Ovary (tissue), 9 donors: Measurements from ENCODE around the gene TRAPPC3L. TPM values are rescaled to one million over a fixed set of nuclear protein-coding genes. Genes with fewer than 3 reads are reported as not detected.
A peak's percentile ranks its signal among the peaks of the same experiment; 100 is the strongest.

Experiments used
- DNase-seq, 5 donors: peaks; one replicate each; pipeline ENCODE4 v3.0.0-alpha.2; 2019 to 2020
- H3K27ac ChIP-seq, 2 donors: fragments of 200-600 bp; one replicate each; pipeline versions ENCODE4 v1.5.1 to v1.8.0; 2019 to 2022
- H3K27me3 ChIP-seq: fragments of 200-600 bp; one replicate; pipeline ENCODE4 v1.8.0; 2022
- H3K36me3 ChIP-seq: fragments of 200-600 bp; sonication (generic); one replicate; pipeline ENCODE4 v1.5.1; 2019
- H3K4me1 ChIP-seq: one replicate; pipeline ENCODE4 v1.8.1; 2013; ENCODE audit warnings: mild to moderate bottlenecking, moderate library complexity; ENCODE audit not compliant: insufficient read depth
- H3K4me3 ChIP-seq: fragments of 200-600 bp; sonication (generic); one replicate; pipeline ENCODE4 v1.5.1; 2017
- H3K9me3 ChIP-seq, 2 donors: fragments of 200-600 bp in 1 of 2; sonication (generic) in 1 of 2; one replicate each; pipeline versions ENCODE4 v1.5.1 to v1.8.1; 2013 to 2019; ENCODE audit warnings: mild to moderate bottlenecking in 1 of 2, moderate library complexity in 1 of 2
- EP300 ChIP-seq: sonication (generic); formaldehyde crosslinking; IDR thresholded peaks from one replicate; pipeline ENCODE4 v1.6.1; 2017; ENCODE audit warnings: antibody characterized with exemption
- POLR2A ChIP-seq: fragments of 450-650 bp; IDR thresholded peaks from one replicate; pipeline ENCODE4 v1.6.1; 2017; ENCODE audit warnings: antibody characterized with exemption, mild to moderate bottlenecking, moderate library complexity
- WGBS, 3 donors: extraction: QIAGEN DNeasy Blood & Tissue Kit in 1 of 3; methylation state at CpG; one replicate each; pipeline versions ENCODE4 v1.1.5 to v1.1.7; 2013 to 2017; 5-methylcytosine and 5-hydroxymethylcytosine counted together
- intact Hi-C, 4 donors: fragments of 100-400 bp; cut with DNase I; formaldehyde crosslinking; loops; one replicate each; pipeline versions ENCODE4 v1.11.0 to v1.15.1; 2022 to 2023
- polyA plus RNA-seq, 2 donors: library from polyadenylated mRNA; stranded (reverse); fragments of 200-250 nt in 1 of 2; fragments of 350-450 nt in 1 of 2; fragmentation: Illumina TruSeq in 1 of 2; extraction: RNeasy Lipid Tissue Mini Kit (QIAGEN cat#74804) in 1 of 2; gene quantifications; one replicate each; pipeline ENCODE4 v1.2.3, GENCODE V29; 2013 to 2014
- total RNA-seq, 7 donors: library from RNA; depleted of rRNA in 2 of 7; stranded (reverse); fragments of >200 nt in 2 of 7; fragmentation: NEBNext Ultra II Directional in 3 of 7; extraction: Animal tissue kit (Norgen Biotek cat#: 25700) in 3 of 7; gene quantifications; one replicate each; pipeline versions ENCODE4 v1.1.0 to v1.2.4, GENCODE V29; 2016 to 2023
- TF ChIP-seq, protein P1 (sequence below), 3 donors: fragments of 450-650 bp in 2 of 3; fragments of 200-600 bp in 1 of 3; IDR thresholded peaks; one replicate each; pipeline versions ENCODE4 v1.5.1 to v1.8.0; 2016 to 2022; ENCODE audit warnings: antibody characterized with exemption in 3 of 3, mild to moderate bottlenecking in 1 of 3
- donor health status: DM: no; HTN: no; CAD: no; lungs with moderate emphysema.
- donor health status: DM: no; HTN: no; CAD: no.
- donor health status: Bipolar disorder and iron deficiency.
- donor health status: DM: yes; HTN: yes; CAD: no.
- donor health status: DM: no; HTN: no; CAD: no.
- donor health status: DM: yes; HTN: yes; CAD: no.

The TRAPPC3L gene
- total and polyA plus RNA-seq, 9 donors: 0.08 to 0.20 (median 0.10) TPM; not detected in 6

DNA sequence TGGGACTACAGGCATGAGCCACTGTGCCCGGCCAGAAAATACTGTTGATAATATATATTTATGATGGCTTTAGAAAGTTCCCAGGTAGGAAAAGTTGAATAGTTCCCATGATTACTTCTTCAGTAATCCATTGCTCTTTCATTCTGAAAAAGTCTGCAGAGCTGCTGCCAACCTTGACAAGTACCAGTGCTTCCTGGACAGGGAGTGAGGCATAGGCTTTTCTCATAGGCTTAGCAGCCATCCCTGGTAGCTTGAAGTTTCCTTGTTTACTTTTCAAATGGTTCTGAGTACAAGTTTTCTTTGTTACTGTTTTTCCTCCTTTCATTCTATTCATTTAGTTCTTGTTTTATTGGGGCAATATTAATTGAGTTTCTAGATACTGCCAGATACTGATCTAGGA is 33.7 kb upstream of the TRAPPC3L start:
- H3K4me3 ChIP-seq: no peak overlapping the region
- DNase-seq: no peak
- no peaks in the 10 kb centered on the region for H3K27me3 ChIP-seq
- intact Hi-C loops: no loop called here
- no peak overlapping the region for H3K27ac ChIP-seq
- TF ChIP-seq EP300 (no peak), POLR2A (no peak)
- TF ChIP-seq, protein P1, sequence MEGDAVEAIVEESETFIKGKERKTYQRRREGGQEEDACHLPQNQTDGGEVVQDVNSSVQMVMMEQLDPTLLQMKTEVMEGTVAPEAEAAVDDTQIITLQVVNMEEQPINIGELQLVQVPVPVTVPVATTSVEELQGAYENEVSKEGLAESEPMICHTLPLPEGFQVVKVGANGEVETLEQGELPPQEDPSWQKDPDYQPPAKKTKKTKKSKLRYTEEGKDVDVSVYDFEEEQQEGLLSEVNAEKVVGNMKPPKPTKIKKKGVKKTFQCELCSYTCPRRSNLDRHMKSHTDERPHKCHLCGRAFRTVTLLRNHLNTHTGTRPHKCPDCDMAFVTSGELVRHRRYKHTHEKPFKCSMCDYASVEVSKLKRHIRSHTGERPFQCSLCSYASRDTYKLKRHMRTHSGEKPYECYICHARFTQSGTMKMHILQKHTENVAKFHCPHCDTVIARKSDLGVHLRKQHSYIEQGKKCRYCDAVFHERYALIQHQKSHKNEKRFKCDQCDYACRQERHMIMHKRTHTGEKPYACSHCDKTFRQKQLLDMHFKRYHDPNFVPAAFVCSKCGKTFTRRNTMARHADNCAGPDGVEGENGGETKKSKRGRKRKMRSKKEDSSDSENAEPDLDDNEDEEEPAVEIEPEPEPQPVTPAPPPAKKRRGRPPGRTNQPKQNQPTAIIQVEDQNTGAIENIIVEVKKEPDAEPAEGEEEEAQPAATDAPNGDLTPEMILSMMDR (IDR thresholded peaks at IDR 0.05): no peak
- no peaks in the 10 kb centered on the region for H3K9me3 ChIP-seq
- peaks cover 1% of the 10 kb centered on the region for H3K4me1 ChIP-seq
- 81 to 100% (median 85%) methylated on average over 1 of the region's 1 CpG for WGBS, 3 donors
- no peaks in the 10 kb centered on the region for H3K36me3 ChIP-seq

DNA sequence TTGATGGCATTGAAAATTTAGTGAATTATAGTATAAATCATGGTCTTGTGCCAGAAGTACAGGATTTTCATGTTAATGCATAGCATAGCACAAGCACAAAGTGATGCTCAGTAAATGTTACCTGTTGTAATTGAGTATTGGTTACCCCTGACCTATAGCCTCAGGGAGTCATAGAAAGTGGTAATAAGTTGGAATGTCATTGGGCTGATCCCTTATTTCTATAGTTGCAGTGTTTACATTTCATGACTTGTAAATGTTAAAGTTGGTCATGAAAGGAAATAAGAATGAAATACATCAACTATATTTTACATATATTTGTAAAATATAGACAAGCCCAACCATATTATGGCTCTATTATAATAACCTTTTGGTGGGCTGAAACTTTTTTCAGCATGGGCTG is 32.9 kb upstream of the TRAPPC3L start:
- no peaks in the 10 kb centered on the region for H3K9me3 ChIP-seq
- no peak for TF ChIP-seq POLR2A
- TF ChIP-seq EP300: no peak
- TF ChIP-seq, protein P1 (IDR thresholded peaks at IDR 0.05): no peak
- H3K4me1 ChIP-seq: peaks cover 1% of the 10 kb centered on the region
- intact Hi-C loops: no loop called here
- DNase-seq: no peak
- no peaks in the 10 kb centered on the region for H3K27me3 ChIP-seq
- H3K4me3 ChIP-seq: no peak overlapping the region
- H3K27ac ChIP-seq: no peak overlapping the region
- H3K36me3 ChIP-seq: no peaks in the 10 kb centered on the region

DNA sequence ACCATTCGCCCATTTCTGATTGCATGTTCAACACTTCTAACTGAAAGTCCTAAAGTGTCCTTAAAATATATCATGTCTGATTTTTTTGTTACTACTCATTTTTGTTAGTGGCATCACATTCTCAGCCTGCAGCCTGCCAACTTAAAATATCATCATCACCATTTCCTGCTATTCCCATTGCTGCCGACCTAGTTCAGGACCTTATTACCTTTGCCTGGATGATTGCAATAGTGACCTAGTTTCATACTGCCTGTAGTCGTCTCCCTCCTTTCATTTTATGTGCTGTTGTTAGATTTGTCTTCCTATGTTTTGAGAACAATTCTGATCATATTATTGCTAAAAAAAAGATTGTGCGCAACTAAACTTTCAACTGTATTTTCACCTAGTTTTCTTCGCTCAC is 32.0 kb upstream of the TRAPPC3L start:
- no peak for TF ChIP-seq EP300
- TF ChIP-seq, protein P1 (IDR thresholded peaks at IDR 0.05): no peak
- TF ChIP-seq POLR2A: no peak
- no peaks in the 10 kb centered on the region for H3K36me3 ChIP-seq
- peaks cover 4% of the 10 kb centered on the region for H3K4me1 ChIP-seq
- H3K27me3 ChIP-seq: no peaks in the 10 kb centered on the region
- intact Hi-C loops: no loop called here
- no peak overlapping the region for H3K4me3 ChIP-seq
- 13 to 59% (median 24%) methylated on average over 5 of the region's 5 CpGs for WGBS, 3 donors
- no peak for DNase-seq
- H3K9me3 ChIP-seq: no peaks in the 10 kb centered on the region
- H3K27ac ChIP-seq: no peak overlapping the region

DNA sequence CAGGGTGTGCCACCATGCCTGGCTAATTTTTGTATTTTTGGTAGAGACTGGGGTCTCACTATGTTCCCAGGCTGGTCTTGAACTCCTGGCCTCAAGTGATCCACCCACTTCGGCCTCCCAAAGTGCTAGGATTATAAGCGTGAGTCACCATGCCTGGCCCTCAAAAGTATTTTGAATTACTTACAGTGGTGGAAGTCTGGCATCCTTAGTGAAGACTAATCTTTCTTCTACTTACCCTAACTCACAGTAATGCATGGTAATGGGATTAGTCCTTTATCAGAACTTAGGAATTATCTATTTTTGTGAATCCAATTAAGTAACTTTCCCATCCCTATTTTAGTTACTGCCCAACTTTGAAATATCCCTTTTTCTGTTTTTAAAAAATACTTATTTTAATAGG is 29.7 kb upstream of the TRAPPC3L start:
- H3K27me3 ChIP-seq: no peaks in the 10 kb centered on the region
- intact Hi-C loops: no loop called here
- peaks cover 4% of the 10 kb centered on the region for H3K4me1 ChIP-seq
- no peaks in the 10 kb centered on the region for H3K9me3 ChIP-seq
- H3K4me3 ChIP-seq: no peak overlapping the region
- DNase-seq: no peak
- 81 to 88% (median 82%) methylated on average over 2 of the region's 2 CpGs for WGBS, 3 donors
- no peaks in the 10 kb centered on the region for H3K36me3 ChIP-seq
- TF ChIP-seq EP300: no peak
- TF ChIP-seq POLR2A: no peak
- TF ChIP-seq, protein P1 (IDR thresholded peaks at IDR 0.05): no peak
- H3K27ac ChIP-seq: no peak overlapping the region

DNA sequence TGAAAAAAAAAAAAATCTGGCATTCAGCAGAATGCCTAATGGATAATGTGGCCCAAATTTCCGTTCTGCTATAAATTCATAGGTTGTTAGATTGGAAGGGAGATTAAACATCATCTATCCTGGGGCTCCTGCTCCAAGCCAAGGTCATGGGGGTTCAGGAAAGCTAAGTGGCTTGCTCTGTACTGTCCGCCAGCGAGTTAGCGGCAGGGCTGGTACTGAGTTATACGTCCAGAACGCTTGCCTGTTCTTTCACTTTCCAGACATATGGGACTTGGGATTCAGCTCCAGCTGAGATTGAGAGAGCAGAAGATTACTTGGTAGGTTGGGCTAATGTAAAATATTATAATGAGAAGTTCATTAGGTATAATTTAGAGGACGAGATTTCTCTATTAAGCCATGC is 26.7 kb upstream of the TRAPPC3L start:
- H3K4me1 ChIP-seq: peaks cover 4% of the 10 kb centered on the region
- DNase-seq: no peak

More for the DNA sequence above, 26.7 kb upstream of the TRAPPC3L start:
- Histone ChIP-seq H3K36me3 (no peaks in the 10 kb centered on the region), H3K27ac (no peak overlapping the region), H3K27me3 (no peaks in the 10 kb centered on the region), H3K4me3 (peak overlapping the region; percentile 62), H3K9me3 (no peaks in the 10 kb centered on the region)
- 1 to 3% (median 2%) methylated on average over 7 of the region's 7 CpGs for WGBS, 3 donors
- intact Hi-C loops: no loop called here
- TF ChIP-seq, protein P1 (IDR thresholded peaks at IDR 0.05): no peak
- TF ChIP-seq EP300 (no peak), POLR2A (no peak)
